ENCODE results near the gene CHST3.

Gene CHST3

GRCh38 chr10:72048450-72049124 is 84.4 kb downstream of the CHST3 start:
- H3K9me3 ChIP-seq (ENCODE audit: severe bottlenecking): no peaks in the 10 kb centered on the region
- peaks cover 5% of the 10 kb centered on the region for H3K4me1 ChIP-seq (ENCODE audit: insufficient read depth, poor library complexity, severe bottlenecking)
- no peaks in the 10 kb centered on the region for H3K27me3 ChIP-seq (ENCODE audit: insufficient read depth, poor library complexity, severe bottlenecking)
- TF ChIP-seq CTCF (IDR thresholded peaks at IDR 0.05; ENCODE audit: poor library complexity, severe bottlenecking): peak; percentile 99
- H3K36me3 ChIP-seq (ENCODE audit: low read depth): no peaks in the 10 kb centered on the region
- H3K27ac ChIP-seq (ENCODE audit: poor library complexity, severe bottlenecking): no peak overlapping the region
- no peak for DNase-seq (ENCODE audit: low spot score)
- ATAC-seq (ENCODE audit: low read depth): peak; percentile 83
- H3K4me3 ChIP-seq (ENCODE audit: severe bottlenecking): no peak overlapping the region

- Histone ChIP-seq H3K9me3 (ENCODE audit: severe bottlenecking) (no peaks in the 10 kb centered on the region), H3K27ac (ENCODE audit: poor library complexity, severe bottlenecking) (no peak overlapping the region), H3K36me3 (ENCODE audit: low read depth) (no peaks in the 10 kb centered on the region), H3K4me1 (ENCODE audit: insufficient read depth, poor library complexity, severe bottlenecking) (peaks cover 5% of the 10 kb centered on the region), H3K4me3 (ENCODE audit: severe bottlenecking) (no peak overlapping the region), H3K27me3 (ENCODE audit: insufficient read depth, poor library complexity, severe bottlenecking) (no peaks in the 10 kb centered on the region)
- DNase-seq (ENCODE audit: low spot score): no peak
- no peak for ATAC-seq (ENCODE audit: low read depth)
- no peak for TF ChIP-seq CTCF (IDR thresholded peaks at IDR 0.05; ENCODE audit: poor library complexity, severe bottlenecking)
Observed at GRCh38 chr10:72049472-72049871, 85.3 kb downstream of the CHST3 start.

GRCh38 chr10:72049969-72050781 is 86.0 kb downstream of the CHST3 start:
- no peaks in the 10 kb centered on the region for H3K9me3 ChIP-seq (ENCODE audit: severe bottlenecking)
- H3K4me3 ChIP-seq (ENCODE audit: severe bottlenecking): no peak overlapping the region
- no peak for TF ChIP-seq CTCF (IDR thresholded peaks at IDR 0.05; ENCODE audit: poor library complexity, severe bottlenecking)
- H3K4me1 ChIP-seq (ENCODE audit: insufficient read depth, poor library complexity, severe bottlenecking): no peaks in the 10 kb centered on the region
- DNase-seq (ENCODE audit: low spot score): no peak
- no peaks in the 10 kb centered on the region for H3K27me3 ChIP-seq (ENCODE audit: insufficient read depth, poor library complexity, severe bottlenecking)
- no peaks in the 10 kb centered on the region for H3K36me3 ChIP-seq (ENCODE audit: low read depth)
- no peak overlapping the region for H3K27ac ChIP-seq (ENCODE audit: poor library complexity, severe bottlenecking)
- ATAC-seq (ENCODE audit: low read depth): no peak

GRCh38 chr10:72050873-72051272 is 86.7 kb downstream of the CHST3 start:
- no peak overlapping the region for H3K4me3 ChIP-seq (ENCODE audit: severe bottlenecking)
- ATAC-seq (ENCODE audit: low read depth): no peak
- H3K36me3 ChIP-seq (ENCODE audit: low read depth): no peaks in the 10 kb centered on the region
- DNase-seq (ENCODE audit: low spot score): peak; percentile 31
- TF ChIP-seq CTCF (IDR thresholded peaks at IDR 0.05; ENCODE audit: poor library complexity, severe bottlenecking): no peak
- no peak overlapping the region for H3K27ac ChIP-seq (ENCODE audit: poor library complexity, severe bottlenecking)
- H3K4me1 ChIP-seq (ENCODE audit: insufficient read depth, poor library complexity, severe bottlenecking): no peaks in the 10 kb centered on the region
- no peaks in the 10 kb centered on the region for H3K9me3 ChIP-seq (ENCODE audit: severe bottlenecking)
- no peaks in the 10 kb centered on the region for H3K27me3 ChIP-seq (ENCODE audit: insufficient read depth, poor library complexity, severe bottlenecking)

GRCh38 chr10:72053690-72054089 is 89.5 kb downstream of the CHST3 start:
- Histone ChIP-seq H3K36me3 (ENCODE audit: low read depth) (no peaks in the 10 kb centered on the region), H3K4me3 (ENCODE audit: severe bottlenecking) (no peak overlapping the region), H3K27ac (ENCODE audit: poor library complexity, severe bottlenecking) (no peak overlapping the region), H3K27me3 (ENCODE audit: insufficient read depth, poor library complexity, severe bottlenecking) (no peaks in the 10 kb centered on the region), H3K9me3 (ENCODE audit: severe bottlenecking) (no peaks in the 10 kb centered on the region), H3K4me1 (ENCODE audit: insufficient read depth, poor library complexity, severe bottlenecking) (no peaks in the 10 kb centered on the region)
- no peak for TF ChIP-seq CTCF (IDR thresholded peaks at IDR 0.05; ENCODE audit: poor library complexity, severe bottlenecking)
- peak; percentile 29 for DNase-seq (ENCODE audit: low spot score)
- no peak for ATAC-seq (ENCODE audit: low read depth)

All from RWPE2 (cell line).